ENCODE results near the gene FOXO3. TPM values are rescaled to one million over a fixed set of nuclear protein-coding genes. Genes with fewer than 3 reads are reported as not detected.

FOXO3 gene
- total and polyA plus RNA-seq, 2 of the 13 experiments (the other 11 are each of a cell fraction or from before 2014, with no cell fraction given), result 16.0 to 22.5 TPM

DNA sequence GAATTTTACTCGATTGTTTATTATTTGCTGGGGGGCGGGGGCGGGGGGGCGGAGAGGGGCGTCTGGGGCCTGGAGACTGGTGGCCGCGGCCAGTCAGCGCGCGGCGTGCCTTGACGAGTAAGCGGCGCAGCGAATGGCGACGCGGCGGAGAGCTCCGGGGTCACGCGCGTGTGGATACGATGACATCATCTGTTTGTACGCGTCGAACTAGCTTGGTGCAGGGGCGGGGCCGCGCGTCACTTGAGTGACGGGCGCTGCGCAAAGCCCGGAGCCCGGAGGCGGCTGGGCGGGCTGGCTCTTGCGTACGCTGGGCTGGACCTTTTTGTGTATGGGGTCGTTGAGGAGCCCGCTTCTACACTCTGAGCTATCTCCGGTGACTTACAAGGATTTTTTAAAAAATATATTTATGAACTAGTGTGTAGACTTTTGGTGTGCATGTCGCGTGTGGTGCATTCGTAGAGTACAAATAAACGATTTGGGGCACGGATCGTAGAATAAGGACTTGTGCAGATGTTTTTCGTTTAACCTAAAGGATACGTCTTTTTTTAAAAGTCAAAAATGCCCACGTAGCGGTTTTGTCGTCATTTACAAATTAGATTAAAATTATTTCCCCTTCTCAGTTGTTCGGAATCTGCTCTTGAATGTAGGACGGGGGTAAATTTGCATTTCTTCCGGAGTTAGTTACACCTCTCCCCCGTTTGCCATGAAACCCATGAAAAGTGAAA lies 2.2 kb upstream of the FOXO3 start (continued):
- 0 out of 2 replicates have a peak, but pooled peaks have one; percentile 34 for TF ChIP-seq ZNF256 (CRISPR knock-in tag; conservative IDR thresholded peaks at IDR 0.05)
- no peak for TF ChIP-seq NKX3-1 (CRISPR knock-in tag; IDR thresholded peaks at IDR 0.05)
- peak; percentile 74; the same call in 1 of the 2 replicates for TF ChIP-seq ZNF317 (CRISPR knock-in tag; IDR thresholded peaks at IDR 0.05)

DNA sequence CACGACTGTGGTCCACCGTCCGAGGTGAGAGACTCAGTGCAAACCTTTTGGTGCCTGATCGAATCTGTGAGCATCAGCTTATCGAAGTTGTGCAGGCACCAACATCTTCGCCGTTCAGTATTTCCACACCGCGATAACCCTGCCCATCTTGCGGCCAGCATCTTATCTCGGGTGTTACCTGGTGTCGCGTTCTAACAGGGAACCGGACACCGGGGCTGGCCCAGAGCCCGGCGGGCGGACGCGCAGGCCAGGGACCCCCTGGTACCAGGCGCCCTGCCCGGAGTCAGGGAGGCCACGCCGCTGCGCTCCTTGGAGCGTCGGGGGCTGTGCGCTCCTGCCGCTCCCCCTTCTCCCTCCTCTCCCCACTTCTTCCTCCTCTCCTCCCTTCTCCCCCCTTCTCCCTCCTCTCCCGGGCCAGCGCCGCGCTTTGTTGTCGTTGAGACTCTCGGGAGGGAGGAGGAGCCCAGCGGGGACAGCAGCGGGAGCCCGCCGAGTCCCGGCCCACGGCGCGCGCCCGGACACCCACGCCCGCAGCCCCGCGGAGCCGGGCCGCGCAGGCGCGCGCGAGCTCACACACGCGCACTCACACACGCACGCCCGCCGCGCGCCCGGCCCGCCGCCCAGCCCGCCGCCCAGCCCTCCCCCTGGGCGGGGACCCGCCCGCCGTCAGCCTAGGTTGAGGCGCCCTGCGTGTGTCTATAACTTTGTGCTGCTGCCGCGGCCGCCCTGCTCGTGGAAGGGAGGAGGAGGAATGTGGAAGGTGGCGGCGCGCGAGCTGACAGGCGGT lies 1.4 kb upstream of the FOXO3 start:
- ATAC-seq (peak; percentile 52), DNase-seq (ENCODE audit: low spot score) (peak; percentile 64), FAIRE-seq (no peak)
- 0% methylated on average over 41 of the region's 84 CpGs for WGBS (ENCODE audit: low lambda C conversion rate)
- H3K4me3 ChIP-seq (replicated peaks in 1 of 3; ENCODE audit: insufficient read depth in 1 of 3, low read depth in 2 of 3, low read length in 3 of 3), result peak overlapping the region; percentile 90 to 99 (median 96)
- H3K27ac ChIP-seq (ENCODE audit: extremely low read length, insufficient read depth, low read length), result peak overlapping the region; percentile 86
- ChIA-PET POLR2A (interaction anchor here (0.7 to 3.1 kb wide), 12 partner anchors 11 to 536 kb away, joined by 3 to 16 read pairs (median 4); partner anchors contain the start of genes ARMC2, CEP57L1 and SESN1), CTCF (ENCODE audit: low intra/inter-chr PET ratio, low total read pairs) (no interaction called here)
- peaks cover 18% of the 10 kb centered on the region for H4K20me1 ChIP-seq (ENCODE audit: insufficient read depth, low read length)
- no peaks in the 10 kb centered on the region; a peak in 2 of 5 replicates for H3K27me3 ChIP-seq (ENCODE audit: control insufficient read depth in 1 of 2, insufficient read depth in 2 of 2, low read length in 2 of 2)
- in situ Hi-C loops (cut with HindIII; ENCODE audit: extremely low pct_ligation_motif_present, low pct_unique_long_range_greater_than_20kb) (no loop called here), intact Hi-C loops (cut with micrococcal nuclease; ENCODE audit: unreplicated experiment) (loop anchor here (5.0 kb wide), 1 partner anchor 278 kb away; no protein-coding TSS in a partner anchor)
- H3K4me2 ChIP-seq (ENCODE audit: low read depth, low read length), result peak overlapping the region; percentile 99
- H2AFZ ChIP-seq (ENCODE audit: low read length), result no peak overlapping the region
- peak overlapping the region; percentile 87 for H3K9ac ChIP-seq (ENCODE audit: insufficient read depth, low read depth, low read length)
- no peaks in the 10 kb centered on the region for H3K9me3 ChIP-seq (ENCODE audit: low read length)
- H3K36me3 ChIP-seq (replicated peaks in 1 of 2; ENCODE audit: control insufficient read depth in 1 of 2, insufficient read depth in 2 of 2, low read length in 2 of 2), result no peaks in the 10 kb centered on the region
- H3K79me2 ChIP-seq (ENCODE audit: insufficient read depth, low read length), result peaks cover 28% of the 10 kb centered on the region
- peaks cover 53% of the 10 kb centered on the region for H3K4me1 ChIP-seq (ENCODE audit: insufficient read depth, low read length)
- no TSS peak for BruUV-seq (replicated peaks)
- TF ChIP-seq ZNF317 (CRISPR knock-in tag; IDR thresholded peaks at IDR 0.05), result no peak; the same call in 1 of the 2 replicates
- no peak for TF ChIP-seq ARNT2 (CRISPR knock-in tag; IDR thresholded peaks at IDR 0.05; ENCODE audit: low read depth)
- no peak for TF ChIP-seq ZFAT (CRISPR knock-in tag; conservative IDR thresholded peaks at IDR 0.05)
- TF ChIP-seq PRMT3 (CRISPR knock-in tag; IDR thresholded peaks at IDR 0.05; ENCODE audit: borderline replicate concordance, low read depth), result peak; percentile 88; the same call in 1 of the 2 replicates
- TF ChIP-seq ZFP36L1 (CRISPR knock-in tag; IDR thresholded peaks at IDR 0.05), result no peak
- no peak for TF ChIP-seq HCFC1 (IDR thresholded peaks at IDR 0.05; ENCODE audit: low read depth, low read length)
- TF ChIP-seq NFRKB (IDR thresholded peaks at IDR 0.05), result no peak
- TF ChIP-seq, protein P1, sequence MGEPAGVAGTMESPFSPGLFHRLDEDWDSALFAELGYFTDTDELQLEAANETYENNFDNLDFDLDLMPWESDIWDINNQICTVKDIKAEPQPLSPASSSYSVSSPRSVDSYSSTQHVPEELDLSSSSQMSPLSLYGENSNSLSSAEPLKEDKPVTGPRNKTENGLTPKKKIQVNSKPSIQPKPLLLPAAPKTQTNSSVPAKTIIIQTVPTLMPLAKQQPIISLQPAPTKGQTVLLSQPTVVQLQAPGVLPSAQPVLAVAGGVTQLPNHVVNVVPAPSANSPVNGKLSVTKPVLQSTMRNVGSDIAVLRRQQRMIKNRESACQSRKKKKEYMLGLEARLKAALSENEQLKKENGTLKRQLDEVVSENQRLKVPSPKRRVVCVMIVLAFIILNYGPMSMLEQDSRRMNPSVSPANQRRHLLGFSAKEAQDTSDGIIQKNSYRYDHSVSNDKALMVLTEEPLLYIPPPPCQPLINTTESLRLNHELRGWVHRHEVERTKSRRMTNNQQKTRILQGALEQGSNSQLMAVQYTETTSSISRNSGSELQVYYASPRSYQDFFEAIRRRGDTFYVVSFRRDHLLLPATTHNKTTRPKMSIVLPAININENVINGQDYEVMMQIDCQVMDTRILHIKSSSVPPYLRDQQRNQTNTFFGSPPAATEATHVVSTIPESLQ (CRISPR knock-in tag; conservative IDR thresholded peaks at IDR 0.05), result no peak
- TF ChIP-seq, protein P2, sequence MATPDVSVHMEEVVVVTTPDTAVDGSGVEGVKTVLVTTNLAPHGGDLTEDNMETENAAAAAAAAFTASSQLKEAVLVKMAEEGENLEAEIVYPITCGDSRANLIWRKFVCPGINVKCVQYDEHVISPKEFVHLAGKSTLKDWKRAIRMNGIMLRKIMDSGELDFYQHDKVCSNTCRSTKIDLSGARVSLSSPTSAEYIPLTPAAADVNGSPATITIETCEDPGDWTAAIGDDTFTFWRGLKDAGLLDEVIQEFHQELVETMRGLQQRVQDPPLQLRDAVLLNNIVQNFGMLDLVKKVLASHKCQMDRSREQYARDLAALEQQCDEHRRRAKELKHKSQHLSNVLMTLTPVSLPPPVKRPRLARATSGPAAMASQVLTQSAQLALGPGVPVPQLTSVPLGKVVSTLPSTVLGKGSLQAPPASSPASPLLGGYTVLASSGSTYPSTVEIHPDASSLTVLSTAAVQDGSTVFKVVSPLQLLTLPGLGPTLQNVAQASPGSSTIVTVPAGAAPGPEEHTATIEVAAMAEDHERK (CRISPR knock-in tag; IDR thresholded peaks at IDR 0.05; ENCODE audit: low read depth), result no peak
- no peak for TF ChIP-seq PHB2 (IDR thresholded peaks at IDR 0.05; ENCODE audit: partially characterized antibody)
- peak; percentile 74 for TF ChIP-seq ZC3H13 (CRISPR knock-in tag; IDR thresholded peaks at IDR 0.05)
- peak; percentile 55 for TF ChIP-seq HDAC1 (CRISPR knock-in tag; IDR thresholded peaks at IDR 0.05)
- no peak for TF ChIP-seq ZNF232 (CRISPR knock-in tag; IDR thresholded peaks at IDR 0.05; ENCODE audit: borderline replicate concordance)
- TF ChIP-seq THAP11 (CRISPR knock-in tag; IDR thresholded peaks at IDR 0.05), result peak; percentile 59; the same call in 1 of the 2 replicates
- no peak for TF ChIP-seq ATF1 (CRISPR knock-in tag; IDR thresholded peaks at IDR 0.05)
- TF ChIP-seq, protein P3, sequence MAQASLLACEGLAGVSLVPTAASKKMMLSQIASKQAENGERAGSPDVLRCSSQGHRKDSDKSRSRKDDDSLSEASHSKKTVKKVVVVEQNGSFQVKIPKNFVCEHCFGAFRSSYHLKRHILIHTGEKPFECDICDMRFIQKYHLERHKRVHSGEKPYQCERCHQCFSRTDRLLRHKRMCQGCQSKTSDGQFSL (CRISPR knock-in tag; IDR thresholded peaks at IDR 0.05), result no peak
